Spleen (tissue), 11 donors: ENCODE results near the gene PFKL. TPM values are rescaled to one million over a fixed set of nuclear protein-coding genes. Genes with fewer than 3 reads are reported as not detected.

Source experiments
- DNase-seq: peaks from one replicate; pipeline ENCODE4 v3.0.0-alpha.2; 2020
- H3K27ac ChIP-seq, 8 donors: fragments of 200-600 bp; sonication (generic) in 7 of 8; 1 replicate in 4 of 8; 2 replicates in 4 of 8; pipeline versions ENCODE4 v1.5.0 to v1.8.0; 2016 to 2021; ENCODE audit warnings: inconsistent platforms in 4 of 8, mild to moderate bottlenecking in 4 of 8, moderate library complexity in 1 of 8
- H3K27me3 ChIP-seq, 7 donors: fragments of 200-600 bp; sonication (generic) in 6 of 7; replicated peaks in 1 of 7; 1 replicate in 4 of 7; 2 replicates in 3 of 7; pipeline versions ENCODE4 v1.5.0 to v1.8.0; 2016 to 2021; ENCODE audit warnings: inconsistent platforms in 3 of 7, mild to moderate bottlenecking in 1 of 7
- H3K36me3 ChIP-seq, 6 donors: fragments of 200-600 bp; sonication (generic) in 5 of 6; 1 replicate in 4 of 6; 2 replicates in 2 of 6; pipeline versions ENCODE4 v1.5.0 to v1.8.0; 2016 to 2021; ENCODE audit warnings: inconsistent platforms in 2 of 6
- H3K4me1 ChIP-seq, 6 donors: fragments of 200-600 bp; sonication (generic) in 5 of 6; 1 replicate in 3 of 6; 2 replicates in 3 of 6; pipeline versions ENCODE4 v1.5.0 to v1.8.0; 2016 to 2021; ENCODE audit warnings: inconsistent platforms in 3 of 6
- H3K4me3 ChIP-seq, 8 donors: fragments of 200-600 bp; sonication (generic) in 7 of 8; 1 replicate in 4 of 8; 2 replicates in 4 of 8; pipeline versions ENCODE4 v1.5.0 to v1.8.0; 2016 to 2021; ENCODE audit warnings: inconsistent platforms in 4 of 8, mild to moderate bottlenecking in 4 of 8, moderate library complexity in 2 of 8
- H3K9me3 ChIP-seq, 8 donors: fragments of 200-600 bp; sonication (generic) in 7 of 8; 1 replicate in 4 of 8; 2 replicates in 4 of 8; pipeline versions ENCODE4 v1.5.0 to v1.8.0; 2016 to 2021; ENCODE audit warnings: inconsistent platforms in 4 of 8
- CTCF ChIP-seq, 11 experiments: fragments of 200-600 bp in 7 of 11; fragments of 450-650 bp in 4 of 11; sonication (generic) in 4 of 11; IDR thresholded peaks in 8 of 11; conservative IDR thresholded peaks in 3 of 11; 1 replicate in 7 of 11; 2 replicates in 4 of 11; pipeline versions ENCODE4 v1.4.0 to v1.8.0; 2016 to 2021; ENCODE audit warnings: antibody characterized with exemption in 11 of 11, inconsistent platforms in 4 of 11, mild to moderate bottlenecking in 1 of 11
- POLR2A ChIP-seq, 3 donors: fragments of 450-650 bp; IDR thresholded peaks; one replicate each; pipeline ENCODE4 v1.5.1; 2017; ENCODE audit warnings: antibody characterized with exemption in 3 of 3, mild to moderate bottlenecking in 1 of 3
- POLR2AphosphoS5 ChIP-seq, 3 donors: sonication (generic); formaldehyde crosslinking; IDR thresholded peaks; one replicate each; pipeline ENCODE4 v1.5.1; 2017; ENCODE audit warnings: antibody characterized with exemption in 3 of 3
- WGBS, 5 donors: extraction: QIAGEN DNeasy Blood & Tissue Kit in 3 of 5; methylation state at CpG; one replicate each; pipeline versions ENCODE4 v1.1.5 to v1.1.7; 2013 to 2018; 5-methylcytosine and 5-hydroxymethylcytosine counted together
- intact Hi-C: fragments of 100-400 bp; cut with DNase I; formaldehyde crosslinking; loops from one replicate; pipeline ENCODE4 v1.15.0; 2023; ENCODE audit warnings: low total_unique reads
- polyA plus RNA-seq, 3 donors: library from polyadenylated mRNA; stranded (reverse); fragments of 200-250 nt; gene quantifications; one replicate each; pipeline ENCODE4 v1.2.1, GENCODE V29; 2013
- total RNA-seq, 7 donors: library from RNA; depleted of rRNA in 3 of 7; stranded (reverse); fragments of >200 nt in 3 of 7; fragmentation: NEBNext Ultra II Directional in 4 of 7; extraction: Animal tissue kit (Norgen Biotek cat#: 25700) in 4 of 7; gene quantifications; one replicate each; pipeline versions ENCODE4 v1.1.0 to v1.2.1, GENCODE V29; 2016 to 2021
- donor health status: healthy with polysubstance abuse.
- donor health status: DM: no; HTN: no; CAD: no; lungs with moderate emphysema.
- donor health status: DM: no; HTN: no; CAD: no.
- donor health status: Bipolar disorder and iron deficiency.
- donor health status: healthy.
- donor health status: DM: no; HTN: no; CAD: no.
- donor health status: DM: yes; HTN: yes; CAD: no.

Gene PFKL
- total and polyA plus RNA-seq, 10 donors = 65.9 to 145 (median 112) TPM

DNA sequence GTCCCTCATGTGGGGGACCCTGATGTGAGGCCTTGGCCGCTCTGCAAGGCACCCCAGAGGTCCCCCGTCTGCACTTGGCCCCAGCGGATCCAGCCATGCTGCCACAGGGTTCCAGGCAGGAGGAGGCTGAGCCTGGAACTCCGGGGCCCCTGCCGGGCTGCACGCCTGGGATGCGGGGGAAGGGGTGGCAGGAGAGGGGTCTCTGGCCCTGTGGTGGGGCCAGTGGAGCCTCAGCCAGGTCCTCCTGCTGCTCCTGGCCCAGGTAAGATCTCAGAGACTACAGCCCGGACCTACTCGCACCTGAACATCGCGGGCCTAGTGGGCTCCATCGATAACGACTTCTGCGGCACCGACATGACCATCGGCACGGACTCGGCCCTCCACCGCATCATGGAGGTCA lies 12.9 kb downstream of the PFKL start:
- WGBS, 5 donors = 90 to 100% (median 97%) methylated on average over 9 to 19 of the region's 19 CpGs
- no peaks in the 10 kb centered on the region for H3K9me3 ChIP-seq
- peaks cover 0 to 100% (median 72%) of the 10 kb centered on the region in 6 donors for H3K36me3 ChIP-seq

DNA sequence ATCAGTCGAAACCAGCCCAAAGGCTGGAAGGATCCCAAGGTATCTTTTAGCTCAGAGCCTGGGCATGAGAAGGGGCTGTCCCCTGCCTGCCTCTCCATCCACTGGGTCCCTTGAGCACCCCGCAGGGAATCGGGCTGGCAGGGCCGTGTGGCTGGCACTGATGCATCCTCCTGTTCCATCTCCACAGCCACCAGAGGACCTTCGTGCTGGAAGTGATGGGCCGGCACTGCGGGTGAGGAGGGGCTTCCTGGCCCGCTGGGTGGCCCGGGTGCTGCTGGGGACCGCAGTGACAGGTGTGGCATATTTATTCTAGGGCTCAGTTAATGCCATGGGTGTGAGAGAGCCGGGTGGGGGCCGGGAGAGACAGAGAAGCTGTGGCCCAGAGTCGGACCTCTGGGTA lies 13.6 kb downstream of the PFKL start:
- WGBS, 5 donors = 90 to 97% (median 93%) methylated on average over 10 to 13 of the region's 13 CpGs
- no peak for DNase-seq

More for the DNA sequence above, 12.9 kb downstream of the PFKL start:
- Histone ChIP-seq H3K27me3 (no peaks in the 10 kb centered on the region), H3K27ac (no peak overlapping the region), H3K4me3 (no peak overlapping the region), H3K4me1 (peaks cover 0 to 6% (median 0%) of the 10 kb centered on the region in 6 donors)
- no peak for TF ChIP-seq POLR2A (IDR thresholded peaks at IDR 0.05)
- DNase-seq = no peak
- intact Hi-C loops = no loop called here

GRCh38 chr21:44314128-44314527 lies 14.3 kb downstream of the PFKL start:
- no peak overlapping the region for H3K27ac ChIP-seq
- intact Hi-C loops = no loop called here
- H3K36me3 ChIP-seq = peaks cover 2 to 100% (median 84%) of the 10 kb centered on the region in 6 donors
- TF ChIP-seq CTCF (IDR thresholded peaks at IDR 0.05 in 8 of 11, conservative IDR thresholded peaks at IDR 0.05 in 3 of 11) (no peak), POLR2AphosphoS5 (IDR thresholded peaks at IDR 0.05) (no peak), POLR2A (IDR thresholded peaks at IDR 0.05) (no peak)
- peaks cover 0 to 6% (median 0%) of the 10 kb centered on the region in 6 donors for H3K4me1 ChIP-seq
- whole genome bisulfite sequencing, 5 donors = 83 to 94% (median 90%) methylated on average over 10 to 15 of the region's 15 CpGs
- no peak for DNase-seq
- no peak overlapping the region for H3K4me3 ChIP-seq
- no peaks in the 10 kb centered on the region for H3K27me3 ChIP-seq
- no peaks in the 10 kb centered on the region for H3K9me3 ChIP-seq

More for the DNA sequence above, 13.6 kb downstream of the PFKL start:
- TF ChIP-seq POLR2AphosphoS5 (IDR thresholded peaks at IDR 0.05) = no peak
- no peak for TF ChIP-seq CTCF (IDR thresholded peaks at IDR 0.05 in 8 of 11, conservative IDR thresholded peaks at IDR 0.05 in 3 of 11)
- TF ChIP-seq POLR2A (IDR thresholded peaks at IDR 0.05) = no peak
- intact Hi-C loops = no loop called here
- Histone ChIP-seq H3K27me3 (no peaks in the 10 kb centered on the region), H3K4me3 (no peak overlapping the region), H3K36me3 (peaks cover 2 to 100% (median 77%) of the 10 kb centered on the region in 6 donors), H3K27ac (no peak overlapping the region), H3K9me3 (no peaks in the 10 kb centered on the region), H3K4me1 (peaks cover 0 to 6% (median 0%) of the 10 kb centered on the region in 6 donors)

GRCh38 chr21:44314561-44314960 lies 14.7 kb downstream of the PFKL start:
- DNase-seq = no peak
- Histone ChIP-seq H3K4me3 (no peak overlapping the region), H3K4me1 (peaks cover 0 to 6% (median 0%) of the 10 kb centered on the region in 6 donors), H3K27me3 (no peaks in the 10 kb centered on the region), H3K27ac (peak overlapping the region in 1 of 8 donors; percentile 14), H3K36me3 (peaks cover 2 to 100% (median 87%) of the 10 kb centered on the region in 6 donors), H3K9me3 (no peaks in the 10 kb centered on the region)
- WGBS, 5 donors = 75 to 100% (median 91%) methylated on average over 3 to 11 of the region's 11 CpGs
- TF ChIP-seq CTCF (IDR thresholded peaks at IDR 0.05 in 8 of 11, conservative IDR thresholded peaks at IDR 0.05 in 3 of 11) (no peak), POLR2A (IDR thresholded peaks at IDR 0.05) (no peak), POLR2AphosphoS5 (IDR thresholded peaks at IDR 0.05) (no peak)
- intact Hi-C loops = no loop called here
